Astrocyte (in vitro differentiated cells and primary cell): ENCODE data around the gene NAA10. TPM values are rescaled to one million over a fixed set of nuclear protein-coding genes. Genes with fewer than 3 reads are reported as not detected.

Source experiments
- DNase-seq: peaks from one replicate; pipeline ENCODE4 v3.0.0-alpha.2; 2010; ENCODE audit warnings: low read depth
- FAIRE-seq: peaks from 2 replicates; lab custom pipeline; 2011; peaks lifted over from hg19 to GRCh38; lab: Jason Lieb, UNC
- H2AFZ ChIP-seq: 2 replicates; pipeline ENCODE4 v1.6.0; 2012; ENCODE audit warnings: low read depth, low read length, inconsistent platforms
- H3K27ac ChIP-seq: 2 replicates; pipeline ENCODE4 v1.5.1; 2011; ENCODE audit warnings: low read depth, low read length, inconsistent platforms
- H3K27me3 ChIP-seq: 2 replicates; pipeline ENCODE4 v1.6.0; 2011; ENCODE audit warnings: low read length, inconsistent platforms; ENCODE audit not compliant: insufficient read depth
- H3K36me3 ChIP-seq: 2 replicates; pipeline ENCODE4 v1.5.1; 2011; ENCODE audit warnings: low read length, inconsistent platforms; ENCODE audit not compliant: insufficient read depth
- H3K4me1 ChIP-seq: 2 replicates; pipeline ENCODE4 v1.5.1; 2011; ENCODE audit warnings: low read length, inconsistent platforms; ENCODE audit not compliant: insufficient read depth
- H3K4me2 ChIP-seq: 2 replicates; pipeline ENCODE4 v1.6.0; 2012; ENCODE audit warnings: low read length, inconsistent platforms
- H3K4me3 ChIP-seq: 2 replicates; pipeline ENCODE4 v1.5.1; 2011; ENCODE audit warnings: low read depth, mild to moderate bottlenecking, low read length, inconsistent platforms; ENCODE audit not compliant: insufficient read depth
- H3K79me2 ChIP-seq: 2 replicates; pipeline ENCODE4 v1.6.0; 2012; ENCODE audit warnings: mild to moderate bottlenecking, low read length, inconsistent platforms; ENCODE audit not compliant: insufficient read depth
- H3K9ac ChIP-seq: 2 replicates; pipeline ENCODE4 v1.6.0; 2012; ENCODE audit warnings: mild to moderate bottlenecking, low read length, inconsistent platforms
- H3K9me3 ChIP-seq: 2 replicates; pipeline ENCODE4 v1.5.1; 2012; ENCODE audit warnings: low read depth, mild to moderate bottlenecking, low read length, inconsistent platforms; ENCODE audit not compliant: insufficient read depth
- H4K20me1 ChIP-seq: 2 replicates; pipeline ENCODE4 v1.6.0; 2012; ENCODE audit warnings: low read length, inconsistent platforms; ENCODE audit not compliant: insufficient read depth
- H3K27ac Mint-ChIP-seq: one replicate; pipeline ENCODE4 v1.8.0; 2021; ENCODE audit warnings: mild to moderate bottlenecking, mixed read lengths; ENCODE audit not compliant: unreplicated experiment
- H3K27me3 Mint-ChIP-seq: one replicate; pipeline ENCODE4 v1.8.0; 2021; ENCODE audit warnings: low read depth, mixed read lengths; ENCODE audit not compliant: unreplicated experiment
- H3K36me3 Mint-ChIP-seq: one replicate; pipeline ENCODE4 v1.8.0; 2021; ENCODE audit warnings: low read depth, mixed read lengths; ENCODE audit not compliant: unreplicated experiment
- H3K4me1 Mint-ChIP-seq: one replicate; pipeline ENCODE4 v1.8.0; 2021; ENCODE audit warnings: low read depth, mixed read lengths; ENCODE audit not compliant: unreplicated experiment
- H3K4me3 Mint-ChIP-seq: one replicate; pipeline ENCODE4 v1.8.0; 2021; ENCODE audit warnings: mild to moderate bottlenecking, moderate library complexity, mixed read lengths; ENCODE audit not compliant: unreplicated experiment
- H3K9me3 Mint-ChIP-seq: one replicate; pipeline ENCODE4 v1.8.0; 2021; ENCODE audit warnings: mild to moderate bottlenecking, mixed read lengths; ENCODE audit not compliant: unreplicated experiment
- CTCF ChIP-seq: IDR thresholded peaks from 2 replicates; pipeline ENCODE4 v1.5.1; 2011; ENCODE audit warnings: low read depth, mild to moderate bottlenecking, inconsistent platforms, low read length, moderate library complexity; ENCODE audit not compliant: insufficient read depth
- EZH2 ChIP-seq: IDR thresholded peaks from 2 replicates; pipeline ENCODE4 v1.6.1; 2012; ENCODE audit warnings: mild to moderate bottlenecking, low read length, inconsistent platforms; ENCODE audit not compliant: insufficient read depth
- total RNA-seq: library from RNA; stranded (reverse); gene quantifications from 2 replicates; pipeline ENCODE4 v1.2.1, GENCODE V29; 2021

NAA10 gene
- total RNA-seq, 1 donor from 2014 or later: 144 TPM

GRCh38 chrX:153960077-153960476, 25.2 kb upstream of the NAA10 start:
- peak overlapping the region; percentile 66 for H3K27ac Mint-ChIP-seq
- Histone ChIP-seq H2AFZ (no peak overlapping the region), H3K4me2 (no peak overlapping the region), H3K36me3 (peaks cover 5% of the 10 kb centered on the region), H4K20me1 (peaks cover 43% of the 10 kb centered on the region), H3K4me3 (no peak overlapping the region), H3K27ac (no peak overlapping the region), H3K9ac (no peak overlapping the region), H3K27me3 (no peaks in the 10 kb centered on the region), H3K9me3 (no peaks in the 10 kb centered on the region), H3K4me1 (no peaks in the 10 kb centered on the region), H3K79me2 (peaks cover 45% of the 10 kb centered on the region)
- TF ChIP-seq EZH2 (no peak), CTCF (no peak)
- no peaks in the 10 kb centered on the region for H3K27me3 Mint-ChIP-seq
- no peaks in the 10 kb centered on the region for H3K4me1 Mint-ChIP-seq
- no peak for FAIRE-seq
- no peak overlapping the region for H3K4me3 Mint-ChIP-seq
- peaks cover 7% of the 10 kb centered on the region for H3K36me3 Mint-ChIP-seq
- no peak for DNase-seq
- H3K9me3 Mint-ChIP-seq: no peaks in the 10 kb centered on the region

- H4K20me1 ChIP-seq: peaks cover 38% of the 10 kb centered on the region
- Mint-ChIP-seq H3K36me3 (peaks cover 7% of the 10 kb centered on the region), H3K9me3 (no peaks in the 10 kb centered on the region), H3K4me3 (no peak overlapping the region), H3K27me3 (no peaks in the 10 kb centered on the region), H3K27ac (no peak overlapping the region), H3K4me1 (no peaks in the 10 kb centered on the region)
- FAIRE-seq (no peak), DNase-seq (no peak)
- H3K9ac ChIP-seq: no peak overlapping the region
- TF ChIP-seq EZH2 (no peak), CTCF (no peak)
- no peak overlapping the region for H2AFZ ChIP-seq
- H3K27ac ChIP-seq: no peak overlapping the region
- H3K4me2 ChIP-seq: no peak overlapping the region
- no peaks in the 10 kb centered on the region for H3K9me3 ChIP-seq
- no peak overlapping the region for H3K4me3 ChIP-seq
- peaks cover 5% of the 10 kb centered on the region for H3K36me3 ChIP-seq
- H3K27me3 ChIP-seq: no peaks in the 10 kb centered on the region
- no peaks in the 10 kb centered on the region for H3K4me1 ChIP-seq
- H3K79me2 ChIP-seq: peaks cover 41% of the 10 kb centered on the region
Measured at GRCh38 chrX:153959649-153960048, 24.8 kb upstream of the NAA10 start.

- peaks cover 7% of the 10 kb centered on the region for H3K36me3 Mint-ChIP-seq
Measured at GRCh38 chrX:153958605-153959004, 23.8 kb upstream of the NAA10 start.

More at GRCh38 chrX:153958605-153959004, 23.8 kb upstream of the NAA10 start:
- Histone ChIP-seq H3K36me3 (peaks cover 5% of the 10 kb centered on the region), H4K20me1 (peaks cover 28% of the 10 kb centered on the region), H3K4me3 (no peak overlapping the region), H3K4me1 (no peaks in the 10 kb centered on the region), H3K9me3 (no peaks in the 10 kb centered on the region), H3K79me2 (peaks cover 30% of the 10 kb centered on the region), H3K27me3 (no peaks in the 10 kb centered on the region), H3K4me2 (no peak overlapping the region), H3K9ac (no peak overlapping the region), H2AFZ (no peak overlapping the region), H3K27ac (no peak overlapping the region)
- DNase-seq (no peak), FAIRE-seq (no peak)
- H3K9me3 Mint-ChIP-seq: no peaks in the 10 kb centered on the region
- TF ChIP-seq EZH2 (no peak), CTCF (no peak)
- H3K27ac Mint-ChIP-seq: no peak overlapping the region
- H3K4me1 Mint-ChIP-seq: no peaks in the 10 kb centered on the region
- H3K4me3 Mint-ChIP-seq: no peak overlapping the region
- no peaks in the 10 kb centered on the region for H3K27me3 Mint-ChIP-seq
